K562 (cell line): Measurements from ENCODE around the gene USP5. TPM values are rescaled to one million over a fixed set of nuclear protein-coding genes. Genes with fewer than 3 reads are reported as not detected.

ENCODE experiments used
- ATAC-seq: fragments of 200-7000 bp; cut with Tn5 transposase; 3 replicates; pipeline ENCODE4 v1.9.1; 2020; ENCODE audit warnings: moderate library complexity
- BruUV-seq: library from RNA; stranded (reverse); fragments of 400-500 nt; replicated peaks from 2 replicates; lab custom pipeline; 2021; lab: Mats Ljungman, UMichigan
- CTCF ChIA-PET: fragments of 300-600 bp; formaldehyde crosslinking; extraction: SDS; loops from one replicate; lab custom pipeline; 2021; ENCODE audit warnings: low intra/inter-chr PET ratio; lab: Yijun Ruan, JAX
- POLR2A ChIA-PET: fragments of 300-600, 350-650 bp; sonication (Branson Sonifier 250); formaldehyde crosslinking; extraction: SDS; loops from one replicate; lab custom pipeline; 2021; ENCODE audit warnings: antibody characterized with exemption, inconsistent platforms; lab: Yijun Ruan, JAX
- DNase-seq, 4 experiments: peaks; one replicate each; pipeline versions ENCODE4 v3.0.0 to v3.0.0-alpha.2; 2011 to 2018; ENCODE audit warnings: low spot score in 3 of 4, mixed read lengths in 3 of 4; ENCODE audit errors: extremely low read depth in 1 of 4
- FAIRE-seq: peaks from 2 replicates; lab custom pipeline; 2011; peaks lifted over from hg19 to GRCh38; lab: Jason Lieb, UNC
- H2AFZ ChIP-seq: 2 replicates; pipeline ENCODE4 v1.6.0; 2011; ENCODE audit warnings: low read depth, low read length, control low read depth, inconsistent platforms
- H3K27ac ChIP-seq: fragments of 200-600 bp; 3 replicates; pipeline ENCODE4 v1.8.0; 2011; ENCODE audit warnings: low read depth, mild to moderate bottlenecking, control low read depth, inconsistent platforms, low read length, moderate library complexity, mixed read lengths; ENCODE audit errors: extremely low read depth
- H3K27me3 ChIP-seq, 2 experiments: fragments of 300-600 bp in 1 of 2; 2 replicates in 1 of 2; 3 replicates in 1 of 2; pipeline versions ENCODE4 v1.6.0 to v1.8.0; 2011; ENCODE audit warnings: inconsistent platforms in 2 of 2, low read length in 2 of 2, mild to moderate bottlenecking in 1 of 2, mixed read lengths in 1 of 2, moderate library complexity in 1 of 2; ENCODE audit not compliant: control insufficient read depth in 2 of 2, insufficient read depth in 2 of 2
- H3K36me3 ChIP-seq: fragments of 300-600 bp; 3 replicates; pipeline ENCODE4 v1.8.0; 2011; ENCODE audit warnings: mild to moderate bottlenecking, low read length, inconsistent platforms; ENCODE audit not compliant: control insufficient read depth, insufficient read depth
- H3K4me1 ChIP-seq, 2 experiments: fragments of 200-600 bp in 1 of 2; replicated peaks in 1 of 2; 2 replicates in 1 of 2; 3 replicates in 1 of 2; pipeline versions ENCODE4 v1.5.1 to v1.8.0; 2011; ENCODE audit warnings: inconsistent platforms in 2 of 2, low read length in 2 of 2, mild to moderate bottlenecking in 1 of 2, mixed read lengths in 1 of 2, moderate library complexity in 1 of 2; ENCODE audit not compliant: control insufficient read depth in 2 of 2, insufficient read depth in 2 of 2
- H3K4me2 ChIP-seq: 2 replicates; pipeline ENCODE4 v1.6.1; 2011; ENCODE audit warnings: low read length, control low read depth, inconsistent platforms, mixed read lengths; ENCODE audit not compliant: insufficient read depth
- H3K4me3 ChIP-seq: fragments of 200-600 bp; sonication (generic), shearing (Covaris generic); 2 replicates; pipeline ENCODE4 v1.5.1; 2016; ENCODE audit warnings: control low read depth, inconsistent platforms
- H3K79me2 ChIP-seq: fragments of 200-600 bp; 3 replicates; pipeline ENCODE4 v1.8.0; 2011; ENCODE audit warnings: low read length, inconsistent platforms; ENCODE audit not compliant: control insufficient read depth, insufficient read depth
- H3K9ac ChIP-seq, 2 experiments: 2 replicates each; pipeline versions ENCODE4 v1.6.0 to v1.6.1; 2011; ENCODE audit warnings: low read depth in 2 of 2, low read length in 2 of 2, control low read depth in 1 of 2, inconsistent platforms in 1 of 2, mild to moderate bottlenecking in 1 of 2, mixed read lengths in 1 of 2; ENCODE audit not compliant: insufficient read depth in 1 of 2
- H3K9me1 ChIP-seq: one replicate; pipeline ENCODE4 v1.6.0; 2011; ENCODE audit warnings: inconsistent platforms, mild to moderate bottlenecking, low read length, moderate library complexity; ENCODE audit not compliant: control insufficient read depth, insufficient read depth
- H3K9me3 ChIP-seq: replicated peaks from 2 replicates; pipeline ENCODE4 v1.5.1; 2011; ENCODE audit warnings: low read depth, low read length, inconsistent platforms; ENCODE audit not compliant: control insufficient read depth, insufficient read depth
- H4K20me1 ChIP-seq: replicated peaks from 2 replicates; pipeline ENCODE4 v1.6.1; 2011; ENCODE audit warnings: low read length, inconsistent platforms, mixed read lengths; ENCODE audit not compliant: control insufficient read depth, insufficient read depth
- EP300 ChIP-seq: IDR thresholded peaks from 2 replicates; pipeline ENCODE4 v1.6.1; 2012; ENCODE audit warnings: low read length, improper control_type of control experiment
- HIVEP1 ChIP-seq: fragments of 250-450 bp; sonication (Bioruptor Pico); IDR thresholded peaks from 2 replicates; pipeline ENCODE4 v1.4.0; 2020; ENCODE audit warnings: mild to moderate bottlenecking
- LEF1 ChIP-seq: fragments of 450-650 bp; IDR thresholded peaks from 2 replicates; pipeline ENCODE4 v1.6.1; 2016; ENCODE audit warnings: mild to moderate bottlenecking
- MCM3 ChIP-seq: fragments of 450-650 bp; IDR thresholded peaks from 2 replicates; pipeline ENCODE4 v1.6.1; 2016
- NR1H2 ChIP-seq: sonication (generic); formaldehyde crosslinking; IDR thresholded peaks from 2 replicates; pipeline ENCODE4 v1.4.0; 2020; ENCODE audit warnings: mild to moderate bottlenecking, missing genetic modification reagents
- POLR2A ChIP-seq: fragments of 450-650 bp; conservative IDR thresholded peaks from 2 replicates; pipeline ENCODE4 v1.6.1; 2016
- SMAD3 ChIP-seq: fragments of 450-650 bp; formaldehyde crosslinking; conservative IDR thresholded peaks from 2 replicates; pipeline ENCODE4 v1.4.0; 2020; ENCODE audit warnings: mild to moderate bottlenecking
- SMAD4 ChIP-seq: fragments of 250-450 bp; sonication (Bioruptor Pico); conservative IDR thresholded peaks from 2 replicates; pipeline ENCODE4 v1.8.0; 2021; ENCODE audit warnings: inconsistent platforms, mild to moderate bottlenecking, moderate library complexity
- TEAD4 ChIP-seq, 2 experiments: sonication (generic) in 1 of 2; formaldehyde crosslinking in 1 of 2; IDR thresholded peaks; 2 replicates each; pipeline versions ENCODE4 v1.6.1 to v1.8.0; 2012 to 2022; ENCODE audit warnings: borderline replicate concordance in 1 of 2, inconsistent platforms in 1 of 2, low read length in 1 of 2, mild to moderate bottlenecking in 1 of 2, missing genetic modification reagents in 1 of 2
- YBX1 ChIP-seq: fragments of 450-650 bp; IDR thresholded peaks from 2 replicates; pipeline ENCODE4 v1.7.1; 2016; ENCODE audit warnings: mild to moderate bottlenecking
- ZNF263 ChIP-seq: sonication (generic); formaldehyde crosslinking; IDR thresholded peaks from 2 replicates; pipeline ENCODE4 v1.8.0; 2022; ENCODE audit warnings: mild to moderate bottlenecking, missing genetic modification reagents, borderline replicate concordance
- ZNF57 ChIP-seq: fragments of 450-650 bp; formaldehyde crosslinking; IDR thresholded peaks from 2 replicates; pipeline ENCODE4 v1.4.0; 2020; ENCODE audit warnings: mild to moderate bottlenecking, moderate library complexity
- WGBS: fragments of 100-300 bp; shearing (Covaris generic); methylation state at CpG from one replicate; pipeline ENCODE4 v1.1.6; 2016; ENCODE audit warnings: low coverage, mixed read lengths; ENCODE audit not compliant: insufficient coverage; ENCODE audit errors: missing lambda C conversion rate; 5-methylcytosine and 5-hydroxymethylcytosine counted together
- in situ Hi-C: fragments of 300-500 bp; cut with MboI; formaldehyde crosslinking; loops from 4 replicates; pipeline ENCODE4 v1.15.0; 2018; ENCODE audit warnings: inconsistent platforms, mixed read lengths
- intact Hi-C: fragments of 100-400 bp; cut with micrococcal nuclease; formaldehyde crosslinking; loops from 2 replicates; pipeline ENCODE4 v1.14.2; 2022
- polyA plus RNA-seq, 8 experiments: library from polyadenylated mRNA; depleted of rRNA in 4 of 8; stranded (reverse) in 5 of 8; unstranded in 3 of 8; fragments of >200 nt; fragmentation: Nextera tagmentation in 2 of 8; fragmentation: Illumina TruSeq in 1 of 8; extraction: Ambion mirVana in 2 of 8; extraction: Trizol in 1 of 8; gene quantifications; 2 replicates each; pipeline versions ENCODE4 v1.2.1 to v1.2.3, GENCODE V29; 2011 to 2014; ENCODE audit warnings: inconsistent platforms in 1 of 8, missing spikeins in 1 of 8
- total RNA-seq, 7 experiments: library from RNA; depleted of rRNA in 6 of 7; stranded (reverse); fragments of >200 nt in 6 of 7; fragmentation: Illumina TruSeq in 2 of 7; extraction: Trizol in 2 of 7; gene quantifications; 2 replicates each; pipeline versions ENCODE4 v1.2.1 to v1.2.3, GENCODE V29; 2011 to 2021; ENCODE audit warnings: low replicate concordance in 1 of 7

Gene USP5
- total and polyA plus RNA-seq, 9 of the 15 experiments (the other 6 are each of a cell fraction or from before 2014, with no cell fraction given) = 1.4 to 107 (median 48.6) TPM

- CTCF ChIA-PET = no interaction called here
- no peak overlapping the region for H3K9ac ChIP-seq
- H3K79me2 ChIP-seq = no peaks in the 10 kb centered on the region
- no TSS peak for BruUV-seq
- peaks cover 13 to 25% of the 10 kb centered on the region in 2 experiments for H3K4me1 ChIP-seq
- no peak for TF ChIP-seq SMAD3
- no peak for TF ChIP-seq NR1H2 (CRISPR knock-in tag)
- no peak for TF ChIP-seq POLR2A
- no peak for TF ChIP-seq YBX1
- no peak for TF ChIP-seq EP300
- no peak for TF ChIP-seq SMAD4 (CRISPR knock-in tag)
- TF ChIP-seq HIVEP1 = no peak
- TF ChIP-seq LEF1 = no peak
- no peak for TF ChIP-seq ZNF57
- no peak for TF ChIP-seq MCM3
- TF ChIP-seq TEAD4 (IDR thresholded peaks at IDR 0.05; ENCODE audit: low read length) = no peak
- no peak for TF ChIP-seq TEAD4 (CRISPR knock-in tag; IDR thresholded peaks at IDR 0.05; ENCODE audit: borderline replicate concordance)
- no peak for TF ChIP-seq ZNF263 (CRISPR knock-in tag)
- no peaks in the 10 kb centered on the region for H3K27me3 ChIP-seq
- POLR2A ChIA-PET = interaction anchor here (0.6 to 0.9 kb wide), 3 partner anchors 12 to 44 kb away, joined by 3 to 5 read pairs (median 3); no protein-coding TSS in a partner anchor
- in situ Hi-C loops (no loop called here), intact Hi-C loops (no loop called here)
- DNase-seq = no peak
- H3K27ac ChIP-seq = no peak overlapping the region
- H2AFZ ChIP-seq = no peak overlapping the region
- no peaks in the 10 kb centered on the region for H4K20me1 ChIP-seq
- no peaks in the 10 kb centered on the region for H3K36me3 ChIP-seq
- no peak for ATAC-seq
- FAIRE-seq = no peak
- H3K9me3 ChIP-seq = no peaks in the 10 kb centered on the region; the same call in 1 of the 2 replicates
- no peak overlapping the region for H3K4me2 ChIP-seq
- WGBS = 60% methylated on average over 4 of the region's 4 CpGs
- H3K9me1 ChIP-seq = no peaks in the 10 kb centered on the region
- H3K4me3 ChIP-seq = no peak overlapping the region
Measured at GRCh38 chr12:6902448-6902847, 50.5 kb downstream of the USP5 start.
